HT1080 (cell line): ENCODE data around the gene BMF. TPM values are rescaled to one million over a fixed set of nuclear protein-coding genes. Genes with fewer than 3 reads are reported as not detected.
"Not testable (repeated sequence)": the region's sequence is repeated elsewhere in the genome, so short reads cannot be mapped to it uniquely, and the experiment has no call there.

Source experiments
- DNase-seq: peaks from one replicate; pipeline ENCODE4 v3.0.0-alpha.2; 2015; ENCODE audit warnings: low read depth
- polyA plus RNA-seq, 2 experiments: library from polyadenylated mRNA; depleted of rRNA; stranded (reverse); fragments of >200 nt; gene quantifications; 2 replicates each; pipeline ENCODE4 v1.2.3, GENCODE V29; 2015
- total RNA-seq: library from RNA; depleted of rRNA; stranded (reverse); fragments of >200 nt; shearing (Covaris generic); gene quantifications from 2 replicates; pipeline ENCODE4 v1.2.3, GENCODE V29; 2014; rRNA removed

Gene BMF
- 0.23 and 0.66 TPM in 2 replicates for total RNA-seq
- 0.77 and 1.9 TPM in 2 replicates for polyA plus RNA-seq (2015; cell fraction: cytosol; rRNA removed)
- 2.9 and 4.1 TPM in 2 replicates for polyA plus RNA-seq (2015; cell fraction: nucleus; rRNA removed)

- peak; percentile 97 for DNase-seq
These were observed at the start of gene BMF for GRCh38 chr15:40108855-40109735. BMF (minus strand) TSS chr15:40108879; CDS start chr15:40106086, 2,793 bp downstream.

GRCh38 chr15:40157778-40158447, 49.2 kb upstream of the BMF start:
- DNase-seq, result no peak

- DNase-seq, result no peak
These were observed 46.7 kb upstream of the BMF start for GRCh38 chr15:40155270-40155910.

GRCh38 chr15:40154821-40155220, 46.1 kb upstream of the BMF start:
- DNase-seq, result not testable (repeated sequence)

- DNase-seq, result no peak
These were observed 43.3 kb upstream of the BMF start for GRCh38 chr15:40151991-40152390.

GRCh38 chr15:40151499-40151898, 42.8 kb upstream of the BMF start:
- no peak for DNase-seq

GRCh38 chr15:40150163-40150925, 41.7 kb upstream of the BMF start:
- peak; percentile 87 for DNase-seq

- DNase-seq, result no peak
These were observed 40.7 kb upstream of the BMF start for GRCh38 chr15:40149339-40149738.

- DNase-seq, result peak; percentile 52
These were observed 37.4 kb upstream of the BMF start for GRCh38 chr15:40146037-40146436.

- DNase-seq, result no peak
These were observed 33.7 kb upstream of the BMF start for GRCh38 chr15:40142428-40142827.

GRCh38 chr15:40138201-40138570, 29.5 kb upstream of the BMF start:
- not testable (repeated sequence) for DNase-seq

- no peak for DNase-seq
These were observed 28.9 kb upstream of the BMF start for GRCh38 chr15:40137303-40138200.

GRCh38 chr15:40136470-40137302, 28.0 kb upstream of the BMF start:
- DNase-seq, result no peak

- not testable (repeated sequence) for DNase-seq
These were observed 27.3 kb upstream of the BMF start for GRCh38 chr15:40135846-40136450.

GRCh38 chr15:40134885-40135284, 26.2 kb upstream of the BMF start:
- DNase-seq, result no peak

GRCh38 chr15:40133544-40133943, 24.9 kb upstream of the BMF start:
- DNase-seq, result no peak

- no peak for DNase-seq
These were observed 22.3 kb upstream of the BMF start for GRCh38 chr15:40130799-40131502.

- DNase-seq, result no peak
These were observed 21.4 kb upstream of the BMF start for GRCh38 chr15:40130118-40130517.
